GM18873 (cell line): ENCODE measurements around the gene ACOT8.

Experiments used
- ATAC-seq: cut with Tn5 transposase; IDR thresholded peaks from one replicate; pipeline ENCODE4 v1.9.1; 2021; ENCODE audit warnings: mild to moderate bottlenecking, moderate library complexity, moderate number of reproducible peaks; ENCODE audit not compliant: unreplicated experiment, low FRiP score

Gene ACOT8

DNA sequence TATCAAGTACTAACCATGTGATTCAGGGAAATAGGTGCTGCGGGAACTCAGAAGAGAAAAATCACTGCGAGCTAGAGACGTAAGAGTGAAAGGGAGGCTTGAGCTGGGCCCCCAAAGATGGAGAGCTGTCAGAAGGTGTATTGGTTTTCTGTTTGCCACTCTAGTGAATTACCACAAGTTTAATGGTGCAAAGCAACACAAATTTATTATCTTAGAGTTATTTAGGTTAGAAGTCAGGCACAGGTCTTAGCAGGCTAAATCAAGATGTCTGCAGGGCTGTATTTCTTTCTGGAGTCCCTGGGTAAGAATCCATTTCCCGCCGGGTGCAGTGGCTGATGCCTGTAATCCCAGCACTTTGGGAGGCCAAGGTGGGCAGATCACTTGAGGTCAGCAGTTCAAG lies 2.7 kb upstream of the ACOT8 start:
- no peak for ATAC-seq

DNA sequence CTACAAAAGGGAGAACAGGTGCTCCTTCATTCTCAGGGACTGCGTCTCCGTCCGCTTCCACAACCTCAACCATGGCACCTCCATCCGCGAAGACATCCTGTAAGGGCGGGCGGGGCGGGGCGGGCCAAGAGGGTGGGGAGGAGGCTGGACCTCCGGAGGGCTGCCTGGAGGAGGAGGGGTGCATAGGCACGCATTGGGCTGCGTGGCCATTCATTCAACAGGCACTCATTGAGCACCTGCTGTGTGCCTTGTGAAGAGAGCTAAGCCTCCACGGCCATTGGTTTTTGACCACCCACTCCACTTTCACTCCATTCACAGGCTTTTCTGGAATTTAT lies 657 bp upstream of the ACOT8 start:
- no peak for ATAC-seq

GRCh38 chr20:45853484-45853883 lies 3.7 kb downstream of the ACOT8 start:
- no peak for ATAC-seq

- no peak for ATAC-seq
Observed at GRCh38 chr20:45852326-45852725, 4.9 kb downstream of the ACOT8 start.

DNA sequence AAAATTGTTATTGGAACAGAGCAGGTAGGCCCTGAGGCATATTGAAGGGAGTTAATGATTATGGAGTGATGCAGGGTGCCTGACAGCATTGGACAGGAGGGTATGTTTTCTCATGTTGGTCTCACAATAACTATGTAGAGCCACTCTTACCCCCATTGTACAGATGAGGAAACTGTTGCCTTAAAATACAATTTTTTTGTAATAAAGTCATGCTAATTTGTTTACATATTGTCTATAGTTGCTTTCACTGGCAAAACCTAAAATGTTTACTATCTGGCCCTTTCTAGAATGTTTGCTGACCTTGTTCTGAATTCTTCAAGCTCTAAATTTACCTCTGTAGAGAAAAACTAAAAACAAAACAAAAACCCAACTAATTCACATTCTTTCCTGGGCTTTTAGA lies 5.7 kb downstream of the ACOT8 start:
- no peak for ATAC-seq

GRCh38 chr20:45850926-45851325 lies 6.3 kb downstream of the ACOT8 start:
- ATAC-seq = no peak

DNA sequence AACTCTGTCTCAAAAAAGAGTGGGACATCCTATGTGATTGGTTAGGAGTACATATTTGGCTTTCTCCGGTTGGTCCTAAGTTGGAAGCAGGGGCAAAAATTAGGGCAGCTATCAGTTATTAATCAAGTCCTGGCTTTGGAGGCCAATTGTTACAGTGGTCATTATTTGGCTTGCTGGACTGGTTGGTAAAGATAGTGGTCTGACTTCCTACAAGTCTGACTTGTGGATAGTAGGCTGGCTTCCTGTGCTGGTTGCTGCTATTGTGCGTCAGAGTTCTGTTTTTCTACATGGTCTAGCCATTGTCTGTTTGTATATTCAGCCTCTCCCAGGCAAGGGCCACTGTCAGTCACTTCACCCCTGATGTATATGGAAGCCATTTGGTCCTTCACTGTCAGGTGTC lies 7.0 kb downstream of the ACOT8 start:
- ATAC-seq = no peak

DNA sequence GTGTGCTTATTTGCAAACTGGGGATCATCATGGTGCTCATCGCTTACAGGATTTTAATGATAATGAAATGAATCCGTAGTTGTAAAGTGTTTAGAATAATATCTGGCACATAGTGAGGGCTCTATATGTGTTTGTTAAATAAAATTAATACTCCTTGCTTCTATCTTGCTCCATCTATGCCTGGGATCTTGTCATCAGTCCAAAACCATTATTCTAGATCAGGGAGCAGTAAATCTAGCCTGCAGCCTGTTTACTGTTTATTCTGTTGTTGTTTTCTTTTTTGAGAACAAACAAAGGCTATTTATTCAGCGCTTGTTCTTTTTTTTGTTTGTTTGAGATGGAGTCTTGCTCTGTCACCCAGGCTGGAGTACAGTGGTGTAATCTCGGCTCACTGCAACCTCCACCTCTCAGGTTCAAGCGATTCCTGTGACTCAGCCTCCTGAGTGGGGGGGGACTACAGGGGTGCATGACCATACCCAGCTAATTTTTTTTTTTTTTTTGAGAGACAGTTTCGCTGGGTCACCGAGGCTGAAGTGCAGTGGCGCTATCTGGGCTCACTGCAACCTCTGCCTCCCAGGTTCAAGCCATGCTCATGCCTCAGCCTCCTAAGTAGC lies 8.1 kb downstream of the ACOT8 start:
- no peak for ATAC-seq

DNA sequence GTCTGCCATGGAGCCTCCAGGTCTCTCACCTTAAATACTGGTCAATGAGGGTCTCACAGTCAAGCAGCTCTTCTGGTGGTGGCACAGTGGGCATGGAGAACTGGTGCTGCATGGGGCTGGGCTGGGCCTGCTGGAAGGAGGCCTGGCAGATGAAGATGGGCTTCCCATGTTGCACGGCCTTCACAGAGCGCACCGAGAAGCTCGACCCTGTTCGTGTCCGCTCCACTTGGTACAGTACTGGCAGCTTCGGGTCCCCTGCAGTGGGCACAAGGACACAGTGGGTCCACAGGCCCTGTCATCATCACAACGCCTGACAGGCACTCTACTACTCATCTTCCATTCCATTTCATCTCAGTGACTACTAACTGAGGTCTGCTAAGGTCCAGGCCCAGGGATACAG lies 8.8 kb downstream of the ACOT8 start:
- ATAC-seq = no peak

- no peak for ATAC-seq
Observed at GRCh38 chr20:45845452-45845851, 11.7 kb downstream of the ACOT8 start.

- ATAC-seq = no peak
Observed at GRCh38 chr20:45843506-45843905, 13.7 kb downstream of the ACOT8 start.

DNA sequence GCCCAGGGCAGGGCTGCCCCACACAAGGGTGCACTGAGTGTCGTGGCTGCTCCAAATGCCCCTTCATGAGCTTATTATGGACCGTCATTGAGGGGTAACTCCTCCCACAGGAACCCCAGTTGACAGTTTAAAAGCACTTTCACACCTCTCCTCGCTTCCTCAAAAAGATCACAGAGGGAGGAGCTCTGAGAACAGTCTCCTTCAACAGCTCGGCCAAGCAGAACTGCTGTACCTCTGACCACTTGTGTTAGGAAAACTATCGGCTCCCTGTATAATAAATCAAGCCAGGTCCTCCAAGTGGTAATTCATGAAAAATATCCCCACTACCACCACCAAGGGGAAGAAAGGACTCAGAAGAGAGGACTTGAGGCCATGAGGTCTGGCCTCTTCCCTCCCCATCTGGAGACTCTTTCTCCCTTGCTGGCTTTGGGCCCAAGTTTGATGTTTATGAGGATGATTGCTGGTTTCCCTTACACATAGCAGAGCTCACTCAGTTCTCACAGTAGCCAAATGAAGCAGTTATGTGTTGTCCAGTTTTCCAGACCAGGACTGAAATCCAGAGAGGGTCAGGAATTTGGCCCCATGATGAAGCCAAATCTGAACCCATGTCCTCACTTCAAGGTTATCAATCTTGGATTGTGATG lies 14.9 kb downstream of the ACOT8 start:
- no peak for ATAC-seq

- no peak for ATAC-seq
Observed at GRCh38 chr20:45841407-45842129, 15.6 kb downstream of the ACOT8 start.

GRCh38 chr20:45840700-45841198 lies 16.4 kb downstream of the ACOT8 start:
- no peak for ATAC-seq

- ATAC-seq = no peak
Observed at GRCh38 chr20:45836841-45837240, 20.4 kb downstream of the ACOT8 start.

DNA sequence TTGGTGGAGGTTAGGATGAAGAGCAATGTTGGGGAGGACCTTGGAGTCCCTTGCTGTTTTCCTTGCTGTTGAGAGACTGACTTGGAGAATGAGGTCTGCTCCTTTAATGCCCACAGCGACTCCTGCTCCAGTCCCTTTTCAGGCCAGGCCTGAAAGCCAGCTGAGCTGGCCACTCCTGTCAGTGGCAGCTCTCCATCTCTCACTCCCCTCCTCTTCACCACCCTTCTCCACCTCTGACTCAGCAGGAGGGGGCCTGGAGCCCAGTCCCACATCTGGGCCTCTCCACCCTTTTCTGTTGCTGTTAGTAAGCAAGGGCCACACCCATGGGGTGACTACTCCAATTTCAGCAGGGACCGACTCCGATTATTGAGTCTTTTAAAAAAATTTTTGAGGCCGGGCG lies 21.4 kb downstream of the ACOT8 start:
- no peak for ATAC-seq

- ATAC-seq = no peak
Observed at GRCh38 chr20:45835329-45835765, 21.8 kb downstream of the ACOT8 start.

DNA sequence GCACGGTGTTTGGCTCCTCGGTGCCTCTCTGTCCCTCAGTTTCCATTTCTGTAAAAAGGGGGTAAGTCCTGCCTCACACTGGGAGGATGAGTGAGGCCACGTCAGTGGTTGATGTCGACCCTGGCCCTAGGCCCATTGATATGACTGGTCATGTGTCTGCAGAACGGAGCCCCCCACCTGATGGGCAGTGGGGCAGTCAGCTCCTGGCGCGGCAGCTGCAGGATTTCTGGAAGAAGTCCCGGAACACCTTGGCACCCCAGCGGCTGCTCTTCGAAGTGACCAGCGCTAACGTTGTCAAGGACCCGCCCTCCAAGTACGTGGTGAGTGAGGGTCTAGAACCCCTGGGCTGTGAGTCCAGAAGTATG lies 22.4 kb downstream of the ACOT8 start:
- ATAC-seq = no peak

DNA sequence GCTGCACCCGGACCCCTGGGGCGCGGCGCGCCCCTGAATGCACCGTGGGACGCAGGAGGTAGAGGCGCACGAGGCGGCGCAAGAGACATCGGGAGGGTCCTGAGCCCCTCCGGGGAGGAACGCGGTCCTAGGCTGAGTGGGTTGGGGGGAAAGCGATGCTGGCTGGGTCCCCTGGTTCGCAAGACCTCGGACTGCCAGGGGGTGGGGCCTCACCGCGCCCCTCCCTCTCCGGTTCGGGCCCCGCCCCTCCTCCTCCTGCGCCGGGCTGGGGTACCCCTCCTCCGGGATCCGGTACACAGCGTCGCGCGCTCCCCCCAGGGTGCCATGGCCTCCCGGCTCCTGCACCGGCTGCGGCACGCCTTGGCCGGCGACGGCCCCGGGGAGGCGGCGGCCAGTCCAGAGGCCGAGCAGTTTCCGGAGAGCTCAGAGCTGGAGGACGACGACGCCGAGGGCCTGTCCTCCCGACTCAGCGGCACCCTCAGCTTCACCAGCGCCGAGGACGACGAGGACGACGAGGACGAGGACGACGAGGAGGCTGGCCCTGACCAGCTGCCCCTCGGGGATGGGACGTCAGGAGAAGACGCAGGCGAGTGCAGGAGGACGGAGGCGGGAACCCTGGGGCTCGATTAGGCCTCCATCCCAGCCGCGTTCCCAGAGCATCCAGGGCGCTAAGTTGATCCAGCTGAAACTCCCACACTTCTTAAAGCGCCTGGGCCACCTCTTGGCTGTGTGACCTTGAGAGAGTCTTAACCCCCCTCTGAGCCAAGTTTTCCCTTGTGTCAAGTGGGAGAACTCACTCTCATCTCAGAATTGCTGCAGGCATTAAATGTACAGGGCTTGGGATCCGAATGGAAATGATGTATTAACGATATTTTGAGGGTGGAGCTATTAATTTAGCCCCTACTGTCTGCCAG lies 23.1 kb downstream of the ACOT8 start:
- no peak for ATAC-seq

DNA sequence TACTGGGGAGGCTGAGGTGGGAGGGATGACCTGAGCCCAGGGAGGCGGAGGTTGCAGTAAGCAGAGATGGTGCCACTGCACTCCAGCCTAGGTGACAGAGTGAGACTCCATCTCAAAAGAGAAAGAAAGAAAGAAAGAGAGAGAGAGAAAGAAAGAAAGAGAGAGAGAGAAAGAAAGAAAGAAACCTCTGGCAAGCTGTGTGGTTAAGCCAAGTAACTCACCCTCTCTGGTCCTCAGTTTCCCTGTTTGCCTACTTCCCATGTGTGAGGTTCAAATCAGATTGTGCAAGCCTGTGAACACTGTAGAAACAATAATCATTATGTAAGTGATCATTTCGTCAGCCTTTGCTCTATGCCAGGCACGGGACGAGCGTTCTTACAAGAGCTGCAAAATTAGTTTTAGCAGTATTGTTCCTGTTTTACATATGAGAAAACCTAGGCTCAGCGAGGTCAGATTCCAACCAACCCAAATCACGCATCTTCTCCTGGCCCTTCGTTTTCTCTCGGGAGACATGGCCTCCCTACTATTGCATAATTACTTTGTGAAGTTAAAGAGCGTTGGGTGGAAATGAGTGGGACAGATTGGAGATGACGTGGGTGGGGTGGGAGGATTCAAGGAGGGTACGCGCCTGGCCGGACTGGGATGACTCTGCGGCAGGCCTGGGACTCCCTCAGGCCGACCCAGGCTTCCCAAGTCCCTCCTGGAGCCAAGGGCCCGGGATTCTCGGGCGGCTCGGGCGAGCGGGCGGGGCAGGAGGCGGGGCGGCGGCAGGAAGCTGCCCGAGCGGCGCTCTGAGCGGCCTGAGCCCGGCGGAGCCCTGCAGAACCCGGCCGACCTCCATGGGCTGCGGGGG lies 23.9 kb downstream of the ACOT8 start, which contains the start of gene SNX21:
TSS of gene SNX21 (plus strand) at position 770 of the 853 bp plus-strand sequence. CDS start 121 bp downstream, outside the sequence.
- ATAC-seq = no peak
